HG03432 (cell line): Measurements from ENCODE around the gene BIN2.

Experiments
- ATAC-seq: cut with Tn5 transposase; IDR thresholded peaks from one replicate; pipeline ENCODE4 v1.9.1; 2021; ENCODE audit warnings: mild to moderate bottlenecking, moderate library complexity; ENCODE audit not compliant: unreplicated experiment

BIN2 gene

DNA sequence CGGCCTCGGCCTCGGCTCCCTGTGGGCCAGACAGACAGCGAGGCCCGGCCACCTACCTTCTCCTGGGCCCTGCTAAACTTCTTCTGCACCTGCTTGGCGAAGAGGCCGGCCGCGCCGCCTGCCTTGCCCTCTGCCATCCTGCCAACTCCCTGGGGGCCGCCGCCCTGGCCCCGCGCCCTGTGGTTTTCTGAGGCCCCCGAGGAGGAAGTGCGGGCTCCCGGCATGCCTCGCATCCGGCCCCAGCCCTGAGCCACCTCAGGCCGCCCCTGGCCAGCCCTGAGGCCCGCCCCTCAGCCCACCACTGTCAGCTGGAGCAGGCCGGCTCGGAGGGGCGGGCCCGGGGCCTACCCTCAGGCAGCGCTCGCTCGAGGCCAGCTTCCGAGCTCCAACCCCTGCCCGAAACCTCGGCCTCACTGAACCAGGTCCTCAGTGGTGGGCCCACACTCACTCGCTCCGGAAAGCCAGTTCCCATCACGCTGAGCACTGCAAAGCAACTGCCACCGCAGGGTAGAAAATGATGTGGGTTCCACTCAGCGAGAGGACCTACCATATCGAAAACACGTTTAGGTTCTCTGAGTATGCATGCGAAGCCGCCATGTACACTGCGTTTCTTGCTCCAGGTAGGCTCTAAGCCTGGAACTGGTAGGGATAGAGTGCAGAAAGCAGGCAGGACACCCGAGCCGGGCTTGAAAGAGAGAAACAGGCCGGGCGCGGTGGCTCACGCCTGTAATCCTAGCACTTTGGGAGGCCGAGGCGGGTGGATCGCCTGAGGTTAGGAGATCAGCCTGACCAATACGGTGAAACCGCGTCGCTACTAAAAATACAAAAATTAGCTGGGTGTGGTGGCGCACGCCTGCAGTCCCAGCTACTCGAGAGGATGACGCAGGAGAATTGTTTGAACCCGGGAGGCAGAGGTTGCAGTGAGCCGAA lies at the start of gene BIN2:
Gene BIN2, minus strand, starts transcription at position 209 of the 930 bp plus-strand sequence. Its CDS starts 72 bp downstream, at position 137.
- peak; percentile 73 for ATAC-seq

DNA sequence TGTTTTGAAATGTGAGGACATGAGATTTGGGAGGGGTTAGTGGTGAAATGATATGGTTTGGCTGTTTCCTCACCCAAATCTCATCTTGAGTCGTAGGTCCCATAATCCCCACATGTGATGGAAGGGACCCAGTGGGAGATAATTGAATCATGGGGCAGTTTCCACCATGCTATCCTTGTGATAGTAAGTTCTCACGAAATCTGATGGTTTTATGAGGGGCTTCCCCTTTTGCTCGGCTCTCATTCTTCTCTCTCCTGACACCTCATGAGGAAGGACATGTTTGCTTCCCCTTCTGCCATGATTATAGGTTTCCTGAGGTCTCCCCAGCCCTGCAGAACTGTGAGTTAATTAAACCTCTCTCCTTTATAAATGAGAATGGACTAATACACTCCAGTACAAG lies 49.2 kb upstream of the BIN2 start:
- ATAC-seq, result no peak

DNA sequence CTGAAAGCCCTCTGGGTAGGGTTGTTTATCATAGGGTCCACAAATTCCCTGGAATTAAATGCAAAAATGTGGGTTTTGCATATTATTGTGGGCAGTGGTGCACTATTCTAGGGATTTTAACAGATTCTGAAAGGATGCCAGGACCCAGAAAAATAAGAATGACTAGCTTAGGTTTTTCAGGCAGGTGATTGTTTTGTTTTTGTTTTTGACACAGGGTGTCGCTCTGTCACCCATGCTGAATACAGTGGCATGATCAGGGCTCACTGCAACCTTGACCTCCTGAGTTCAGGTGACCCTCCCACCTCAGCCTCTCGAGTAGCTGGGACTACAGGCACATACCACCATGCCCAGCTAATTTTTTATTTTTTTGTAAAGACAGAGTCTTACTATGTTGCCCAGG lies 48.0 kb upstream of the BIN2 start:
- no peak for ATAC-seq

DNA sequence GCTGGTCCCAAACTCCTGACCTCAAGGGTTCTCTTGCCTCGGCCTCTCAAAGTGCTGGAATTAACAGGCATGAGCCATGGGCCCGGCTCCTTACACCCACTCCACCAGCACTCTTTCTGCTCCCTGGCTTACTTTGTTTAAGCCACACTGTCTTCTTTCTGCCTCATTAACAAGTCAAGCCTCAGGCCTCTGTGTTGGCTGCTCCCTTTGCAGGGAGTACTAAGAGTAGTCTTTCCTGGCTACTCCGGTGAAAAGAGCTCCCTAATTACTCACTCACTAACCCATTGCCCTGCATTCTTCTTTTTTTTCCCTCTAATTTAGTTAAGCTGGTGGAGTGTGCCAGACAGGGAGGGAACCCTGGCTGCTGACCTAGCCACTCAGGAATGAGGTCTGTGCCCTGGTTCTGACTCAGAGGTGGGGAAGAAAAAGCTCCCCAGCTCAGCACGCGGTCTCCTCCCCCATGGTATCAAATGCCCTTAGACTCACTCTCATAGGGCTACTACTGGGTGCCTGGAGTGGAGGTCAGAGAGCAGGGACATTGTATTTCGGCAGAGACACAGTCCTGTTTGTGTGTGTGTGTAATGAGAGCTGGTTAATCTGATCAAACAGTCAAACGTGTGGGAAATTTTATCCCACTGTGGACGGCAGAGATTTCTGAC lies 47.5 kb upstream of the BIN2 start:
- no peak for ATAC-seq

DNA sequence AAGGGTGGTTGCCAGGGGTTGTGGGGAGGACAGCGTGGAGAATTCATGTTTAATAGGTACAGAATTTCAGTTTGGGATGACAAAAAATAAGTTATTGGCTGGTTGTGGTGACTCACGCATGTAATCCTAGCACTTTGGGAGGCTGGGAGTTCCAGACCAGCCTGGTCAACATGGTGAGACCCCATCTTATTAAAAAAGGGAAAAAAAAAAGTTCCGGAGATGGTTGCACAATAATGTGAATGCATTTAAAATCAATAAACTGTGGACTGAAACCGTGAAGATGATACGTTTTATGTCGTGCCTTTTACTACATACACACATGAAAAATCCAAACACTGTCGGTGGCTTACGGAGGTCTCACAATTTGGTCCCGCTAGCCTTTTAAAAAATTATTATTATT lies 46.7 kb upstream of the BIN2 start:
- no peak for ATAC-seq

DNA sequence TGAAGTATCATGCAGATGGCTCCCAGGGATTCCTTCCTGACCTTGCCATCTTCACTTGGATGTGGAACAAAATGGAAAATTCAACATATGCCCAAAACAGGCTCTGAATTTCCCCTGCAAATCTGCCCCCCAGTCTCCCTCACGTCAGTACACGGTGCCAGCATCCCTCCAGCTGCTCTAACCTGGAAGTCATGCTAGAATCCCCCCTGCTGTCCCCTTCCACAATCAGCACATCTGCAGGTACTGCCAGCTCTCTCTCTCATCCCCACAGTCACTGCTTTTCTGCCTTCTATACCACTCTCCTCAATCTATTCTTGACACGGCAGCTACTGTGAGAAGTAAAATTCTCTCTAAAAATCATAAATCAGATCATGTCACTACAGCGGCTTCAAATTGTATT lies 45.6 kb upstream of the BIN2 start:
- ATAC-seq, result no peak

DNA sequence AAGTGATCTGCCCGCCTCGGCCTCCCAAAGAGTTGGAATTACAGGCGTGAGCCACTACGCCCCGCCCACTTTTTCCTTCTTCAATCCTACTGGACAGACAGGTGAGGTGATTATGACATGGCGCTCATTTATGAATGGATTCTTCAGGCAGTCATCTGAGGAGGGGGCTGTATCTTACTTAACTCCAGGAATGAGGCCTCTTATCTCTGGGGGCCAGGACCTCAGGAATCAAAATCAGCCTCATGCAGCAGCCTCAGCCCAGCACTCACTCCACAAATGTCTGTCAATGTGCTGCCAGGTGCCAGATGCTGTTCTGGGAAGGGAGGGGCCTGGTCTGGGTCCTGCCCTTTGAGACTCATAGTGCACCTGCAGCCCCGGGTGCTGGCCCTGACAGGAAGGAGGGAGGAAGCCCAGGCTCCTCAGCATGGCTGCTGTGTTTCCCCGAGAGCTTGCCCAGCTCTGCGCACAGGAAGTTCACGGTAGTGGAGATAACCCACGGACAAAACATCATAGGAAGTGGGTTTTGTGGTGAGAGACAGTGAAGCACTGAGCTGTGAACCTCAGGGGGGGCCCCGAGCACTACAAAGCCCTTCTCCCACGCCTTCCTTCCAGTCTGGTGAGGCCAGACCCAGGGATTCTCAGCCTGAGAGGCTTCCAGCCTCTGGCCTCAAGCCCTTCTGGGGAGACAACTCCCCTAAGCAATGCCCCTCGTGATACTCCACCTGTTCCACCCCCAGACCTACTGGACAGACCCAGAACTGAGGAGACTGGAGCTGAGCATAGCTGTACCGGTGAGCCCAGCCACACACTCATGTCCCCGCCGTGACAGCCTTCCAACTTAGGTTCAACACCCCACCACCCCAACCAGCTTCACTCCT lies 44.9 kb upstream of the BIN2 start:
- ATAC-seq, result peak; percentile 98

DNA sequence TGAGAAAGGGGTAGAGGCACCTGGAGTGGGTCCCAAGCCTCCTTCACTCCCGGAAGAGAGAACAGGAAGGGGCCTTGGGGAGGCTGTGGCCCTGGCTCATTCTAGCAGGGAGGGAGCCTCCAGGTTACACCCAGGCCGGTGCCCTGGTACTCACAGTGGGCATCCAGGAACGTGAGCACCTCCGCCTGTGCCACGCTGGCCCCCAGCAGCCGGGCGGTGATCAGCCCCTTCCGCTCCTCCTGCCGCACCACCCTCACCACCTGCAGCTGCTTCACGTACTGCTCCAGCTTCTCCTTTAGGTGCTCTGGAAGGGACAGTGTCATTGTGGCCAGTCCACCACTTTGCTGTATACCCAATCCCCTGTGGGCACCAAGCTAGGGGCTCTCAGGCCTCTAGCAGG lies 41.3 kb upstream of the BIN2 start:
- ATAC-seq, result no peak

DNA sequence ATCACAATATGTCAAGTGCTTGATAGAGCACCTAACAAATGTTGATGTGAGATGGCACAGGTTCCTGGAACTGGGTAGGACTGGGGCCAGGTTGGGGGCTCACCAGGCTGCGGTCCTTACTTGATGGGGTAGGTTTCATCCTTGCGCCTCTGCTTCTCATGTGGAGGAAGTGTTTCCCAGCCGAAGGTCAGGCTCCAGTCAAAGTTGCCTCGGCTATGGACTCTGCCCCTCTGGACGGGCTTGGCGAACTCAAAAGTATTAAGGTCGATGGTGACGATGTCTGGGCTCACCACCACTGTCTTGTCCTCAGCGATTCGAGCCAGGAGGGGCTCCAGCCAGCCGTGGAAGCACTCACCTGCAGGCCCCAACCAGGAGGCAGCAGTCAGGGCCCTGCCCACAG lies 40.0 kb upstream of the BIN2 start:
- ATAC-seq, result no peak

DNA sequence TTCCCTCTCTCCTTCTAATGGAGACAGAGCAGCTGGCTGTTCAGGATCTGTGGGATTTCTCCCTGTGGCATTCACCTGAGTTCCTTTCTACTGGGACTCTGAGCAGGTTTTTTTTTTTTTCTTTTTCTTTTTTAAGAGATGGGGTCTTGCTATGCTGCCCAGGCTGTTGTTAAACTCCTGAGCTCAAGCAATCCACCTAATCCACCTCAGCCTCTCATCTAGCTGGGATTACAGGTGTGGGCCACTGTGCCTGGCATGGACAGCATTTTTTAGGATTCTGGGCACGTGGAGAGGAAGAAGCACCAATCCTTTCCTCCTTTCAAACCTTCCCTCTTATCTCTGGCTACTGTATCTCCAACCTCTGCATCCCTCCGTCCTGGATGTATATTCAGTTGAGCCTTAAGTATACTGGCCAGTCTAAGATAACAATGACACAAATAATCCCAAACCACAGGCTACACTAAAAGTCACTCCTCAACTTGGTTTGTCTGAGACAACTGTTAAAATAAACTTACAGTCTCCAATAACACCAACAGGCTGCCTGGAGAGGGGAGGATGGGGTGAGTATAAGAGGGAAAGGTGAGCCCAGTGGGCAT lies 38.9 kb upstream of the BIN2 start:
- ATAC-seq, result no peak

DNA sequence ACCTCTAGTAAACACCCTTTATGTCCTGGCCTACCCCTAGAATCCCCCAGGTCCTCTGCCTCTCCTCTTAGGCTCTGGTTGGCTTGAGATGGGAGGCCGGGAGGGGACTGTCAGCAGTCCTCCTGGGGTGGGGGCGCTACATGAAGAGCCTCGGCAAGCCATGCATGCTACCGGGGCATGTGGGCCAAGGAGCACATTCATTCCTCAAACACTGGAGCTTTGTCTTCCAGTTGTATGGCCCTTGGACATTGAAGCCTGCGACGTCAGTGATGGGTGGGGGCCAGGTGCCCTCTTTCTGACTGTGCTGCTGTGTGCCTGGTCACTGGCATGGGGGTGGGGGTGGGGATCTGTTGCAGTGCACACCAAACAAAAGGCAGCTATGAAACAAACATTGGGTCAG lies 38.3 kb upstream of the BIN2 start:
- ATAC-seq, result no peak

DNA sequence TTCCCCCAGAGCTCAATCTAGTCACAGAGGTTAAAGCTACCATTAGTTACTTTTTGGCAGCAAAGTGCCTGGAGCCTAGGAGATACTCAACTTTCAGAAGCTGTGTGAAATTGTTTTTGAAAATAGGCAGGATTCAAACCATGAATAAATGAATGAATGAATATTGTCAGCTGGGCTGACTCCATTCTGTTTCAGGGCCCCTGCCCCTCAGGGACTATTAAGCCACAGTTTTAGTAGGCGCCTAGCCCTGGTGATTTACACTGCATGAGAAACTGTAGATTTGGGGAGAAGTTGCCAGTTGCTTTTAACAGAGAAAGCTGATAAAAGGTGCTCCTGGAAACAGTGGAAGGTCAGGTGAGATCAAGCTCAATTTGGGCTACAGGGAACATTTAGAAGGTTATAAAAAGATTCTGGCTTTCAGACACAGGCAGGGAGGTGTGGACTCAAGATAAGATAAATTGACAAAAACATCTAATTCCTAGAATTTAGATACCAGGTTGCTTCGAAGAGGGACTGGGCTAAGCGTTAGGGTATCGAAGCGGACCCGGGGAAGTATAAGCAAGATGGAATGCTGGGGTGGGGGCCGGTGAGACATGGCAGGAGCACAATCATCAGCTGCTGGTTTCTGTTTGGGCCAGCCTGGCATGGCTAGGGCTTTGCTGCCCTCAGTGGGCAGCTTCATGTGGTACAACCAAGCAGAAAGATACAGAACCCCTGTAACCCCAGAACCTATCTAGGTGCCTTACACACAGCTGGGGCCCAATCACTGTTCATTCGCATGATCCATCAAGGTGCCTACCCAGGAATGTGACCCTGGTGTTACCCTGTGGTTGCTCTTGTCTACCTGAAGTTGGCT lies 37.4 kb upstream of the BIN2 start:
- no peak for ATAC-seq

DNA sequence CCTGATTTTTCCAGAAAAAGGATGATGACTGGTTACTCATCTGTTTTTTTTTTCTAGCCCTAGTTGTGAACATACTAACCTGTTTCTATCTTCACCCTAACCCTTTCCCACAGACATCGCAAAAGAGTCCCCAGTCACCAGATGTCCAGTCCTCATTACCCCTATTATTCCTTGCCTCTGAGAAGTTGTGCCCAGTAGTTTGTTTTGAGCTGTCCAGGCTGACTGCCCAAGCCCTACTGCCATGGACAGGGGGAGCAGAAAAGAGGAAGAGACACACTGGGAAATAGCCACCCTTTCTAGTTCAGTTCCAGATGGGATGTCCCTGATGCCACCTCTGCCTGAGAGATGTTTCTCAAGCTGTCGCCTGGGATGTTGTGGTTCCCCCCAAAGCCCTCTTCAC lies 36.3 kb upstream of the BIN2 start:
- ATAC-seq, result no peak

DNA sequence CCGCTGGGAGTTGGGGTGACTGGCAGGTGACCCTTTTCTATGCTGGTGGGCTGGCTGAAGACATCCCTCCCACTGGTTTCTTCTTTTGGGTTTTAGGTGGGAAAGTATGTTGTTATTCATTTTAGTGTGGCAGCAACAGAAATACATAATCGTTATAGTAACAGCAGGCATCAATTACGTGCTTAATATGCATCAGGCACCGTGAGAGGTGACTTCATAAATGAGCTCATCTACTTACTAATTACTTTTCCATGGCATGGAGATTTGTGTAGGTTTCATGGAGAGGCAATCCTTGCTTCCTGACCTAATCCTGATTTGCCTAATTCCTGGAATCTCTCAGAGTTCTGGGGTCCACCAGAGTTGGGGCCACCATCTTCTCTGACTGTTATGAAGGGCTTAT lies 35.9 kb upstream of the BIN2 start:
- ATAC-seq, result no peak

DNA sequence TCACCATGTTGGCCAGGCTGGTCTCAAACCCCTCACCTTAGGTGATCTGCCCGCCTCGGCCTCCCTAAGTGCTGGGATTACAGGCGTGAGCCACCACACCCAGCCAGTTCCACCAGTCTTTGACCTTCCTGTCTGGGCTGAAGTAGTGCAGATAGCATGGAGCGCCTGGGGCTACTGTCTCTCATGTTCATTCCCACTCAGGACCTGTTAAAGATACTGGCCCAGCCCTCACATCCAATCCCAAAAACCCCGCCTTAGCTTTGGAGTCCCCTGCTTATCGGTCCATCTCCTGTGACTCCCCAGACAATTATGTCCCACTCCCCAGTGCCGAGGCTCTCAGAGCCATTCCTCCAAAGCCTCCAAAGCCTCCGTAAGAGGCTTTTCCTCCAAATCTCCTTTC lies 34.5 kb upstream of the BIN2 start:
- no peak for ATAC-seq

DNA sequence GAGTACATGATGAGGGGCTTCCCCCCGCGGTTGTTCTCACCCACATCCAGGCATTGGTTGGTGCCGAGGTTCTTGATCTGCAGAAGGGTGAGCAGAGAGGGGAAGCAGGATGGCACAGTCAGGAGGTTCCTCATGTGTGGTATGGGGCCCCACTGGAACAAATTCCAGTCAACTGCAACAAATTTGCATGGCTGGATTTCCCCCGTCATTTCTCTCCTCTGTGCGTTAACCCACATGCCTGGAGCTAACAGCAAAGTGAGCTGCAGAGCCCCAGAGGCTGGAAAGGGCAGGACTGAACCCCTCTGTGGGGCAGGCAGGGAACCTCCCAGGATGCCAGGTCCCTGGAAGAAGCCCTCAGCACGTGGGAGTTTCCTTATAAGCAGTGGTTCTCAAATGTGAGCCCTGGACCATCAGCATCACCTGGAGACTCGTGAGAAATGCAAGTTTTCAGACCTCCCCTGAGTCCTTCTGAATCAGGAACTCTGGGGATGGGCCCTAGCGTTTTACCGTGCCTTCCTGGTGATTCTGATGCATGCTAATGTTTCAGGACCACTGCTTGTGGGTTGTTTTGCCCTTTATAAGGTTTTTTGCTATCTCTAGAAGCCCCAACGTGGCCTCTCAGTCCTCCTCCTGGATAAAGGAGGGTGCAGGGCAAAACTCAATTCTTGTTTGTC lies 33.5 kb upstream of the BIN2 start:
- peak; percentile 57 for ATAC-seq

DNA sequence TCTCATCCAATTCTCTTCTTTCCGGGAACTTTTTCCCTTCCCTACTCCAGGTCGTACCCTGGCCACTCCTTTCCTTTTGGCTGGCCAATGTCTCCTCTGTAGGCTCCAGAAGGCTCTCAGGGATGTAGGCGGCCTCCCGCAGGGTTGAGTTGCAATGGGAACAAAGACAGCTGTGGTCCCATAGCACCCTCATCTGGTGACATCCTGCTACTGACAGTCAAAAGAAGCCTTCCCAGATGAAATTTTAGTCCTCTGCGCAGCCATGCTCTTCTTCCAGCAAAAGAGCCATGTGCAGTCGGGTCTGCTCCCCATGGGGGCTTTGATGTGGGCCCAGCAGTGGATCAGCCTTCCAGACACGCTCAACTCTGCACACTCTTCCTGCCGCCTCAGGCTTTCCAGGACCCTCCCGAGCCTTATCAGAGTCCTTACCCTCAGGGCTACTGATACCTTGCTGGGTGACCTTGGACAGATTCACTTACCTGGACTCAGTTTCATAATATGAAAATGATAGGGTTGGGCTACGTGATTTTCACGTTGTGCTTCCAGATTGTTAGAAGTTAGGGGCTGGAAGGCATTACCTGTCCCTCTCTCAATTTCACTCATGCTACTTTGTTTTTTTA lies 28.0 kb upstream of the BIN2 start:
- ATAC-seq, result no peak

DNA sequence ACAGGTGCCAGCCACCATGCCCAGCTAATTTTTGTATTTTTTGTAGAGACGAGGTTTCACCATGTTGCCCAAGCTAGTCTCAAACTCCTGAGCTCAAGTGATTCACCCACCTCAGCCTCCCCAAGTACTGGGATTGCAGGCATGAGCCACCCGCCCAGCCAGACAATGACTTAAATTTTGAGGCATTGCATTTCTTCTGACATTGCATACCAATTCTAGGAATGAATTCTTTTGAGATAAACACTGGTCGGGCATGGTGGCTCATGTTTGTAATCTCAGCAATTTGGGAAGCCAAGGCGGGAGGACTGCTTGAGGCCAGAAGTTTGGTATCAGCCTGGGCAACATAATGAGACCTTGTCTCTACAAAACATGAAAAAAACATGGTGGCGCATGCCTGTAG lies 25.1 kb upstream of the BIN2 start:
- ATAC-seq, result no peak

DNA sequence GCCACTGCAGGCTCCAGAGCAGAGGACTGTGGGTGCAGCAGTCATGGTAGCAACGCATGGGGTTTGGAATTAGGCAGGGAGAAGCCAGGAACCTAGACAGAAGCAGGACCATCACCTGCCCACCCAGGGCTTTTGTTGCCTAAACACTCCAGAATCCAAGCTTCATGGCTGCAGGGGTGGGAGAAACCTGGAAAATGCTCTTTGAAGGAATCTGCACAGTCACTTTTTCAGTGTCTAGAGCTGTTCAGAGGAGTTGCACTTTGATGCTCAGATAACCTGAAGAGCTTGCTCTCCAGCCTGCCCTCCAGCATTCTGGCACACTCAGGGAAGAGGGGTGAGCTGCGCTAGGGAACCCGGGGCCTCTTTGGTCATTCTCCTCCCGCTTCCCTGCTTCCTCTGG lies 24.1 kb upstream of the BIN2 start:
- ATAC-seq, result no peak
